ENCODE data around the gene UPK2. TPM values are rescaled to one million over a fixed set of nuclear protein-coding genes. Genes with fewer than 3 reads are reported as not detected.
A peak's percentile ranks its signal among the peaks of the same experiment; 100 is the strongest.

Gene UPK2
- total and polyA plus RNA-seq, 2 of the 13 experiments (the other 11 are each of a cell fraction or from before 2014, with no cell fraction given) = not detected

DNA sequence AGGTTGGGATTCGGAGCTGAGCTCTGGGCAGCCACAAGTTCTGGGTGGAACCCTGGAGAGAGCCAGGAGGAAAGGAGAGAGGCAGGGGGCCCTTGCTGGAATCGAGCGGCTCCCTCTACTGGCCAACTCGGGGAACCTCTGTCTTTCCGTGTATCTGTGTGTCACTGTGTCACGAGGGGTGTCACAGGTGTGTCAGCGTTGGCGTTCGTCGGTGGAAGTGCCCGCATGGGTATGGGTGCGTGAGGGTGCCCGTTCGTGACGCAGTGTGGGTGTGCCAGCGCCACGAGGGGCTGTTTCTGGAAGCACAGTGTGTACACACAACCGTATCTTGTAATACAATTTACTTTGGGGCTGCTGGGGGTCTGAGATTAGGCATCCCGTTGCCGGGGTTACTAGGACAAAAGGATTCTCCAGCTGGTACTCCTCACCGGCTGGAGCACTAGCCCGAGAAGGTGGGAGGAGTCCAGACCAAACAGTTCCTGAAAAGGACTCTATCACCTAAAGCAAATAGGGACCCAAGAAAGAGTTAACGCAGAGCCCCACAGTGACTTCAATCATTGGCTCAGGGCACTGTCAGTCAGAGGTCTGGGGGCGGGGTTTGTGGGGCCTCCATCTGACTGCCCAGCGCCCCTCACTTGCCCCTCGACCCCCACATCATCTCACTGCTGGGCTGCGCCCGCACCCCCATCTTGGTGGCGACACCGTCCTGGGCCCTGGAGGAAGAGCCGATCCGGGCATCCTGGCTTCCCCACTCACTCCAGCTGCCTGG is 27.8 kb upstream of the UPK2 start (continued):
- 0 out of 2 replicates have a peak, but pooled peaks have one; percentile 2 for TF ChIP-seq ZNF235 (CRISPR knock-in tag; IDR thresholded peaks at IDR 0.05; ENCODE audit: borderline replicate concordance)
- no peak; the same call in 1 of the 2 replicates for TF ChIP-seq ARNT2 (CRISPR knock-in tag; IDR thresholded peaks at IDR 0.05; ENCODE audit: low read depth)
- TF ChIP-seq SOX5 (CRISPR knock-in tag; IDR thresholded peaks at IDR 0.05; ENCODE audit: borderline replicate concordance) = no peak
- TF ChIP-seq, protein P1, sequence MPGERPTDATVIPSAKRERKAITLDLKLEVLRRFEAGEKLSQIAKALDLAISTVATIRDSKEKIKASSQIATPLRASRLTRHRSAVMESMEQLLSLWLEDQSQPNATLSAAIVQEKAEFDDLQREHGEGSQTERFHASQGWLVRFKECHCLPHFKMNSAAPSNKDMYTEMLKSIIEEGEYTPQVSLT (CRISPR knock-in tag; IDR thresholded peaks at IDR 0.05; ENCODE audit: borderline replicate concordance, low read depth) = no peak
- TF ChIP-seq ZFX (CRISPR knock-in tag; IDR thresholded peaks at IDR 0.05; ENCODE audit: low read depth) = peak; percentile 36
- TF ChIP-seq ZNF350 (CRISPR knock-in tag; IDR thresholded peaks at IDR 0.05; ENCODE audit: borderline replicate concordance, low read depth) = peak; percentile 34; the same call in 1 of the 2 replicates
- TF ChIP-seq KLF12 (CRISPR knock-in tag; IDR thresholded peaks at IDR 0.05; ENCODE audit: borderline replicate concordance) = no peak
- TF ChIP-seq IKZF4 (CRISPR knock-in tag; IDR thresholded peaks at IDR 0.05; ENCODE audit: borderline replicate concordance, low read depth, not compliant biosample characterization) = peak; percentile 42
- TF ChIP-seq ZNF567 (CRISPR knock-in tag; IDR thresholded peaks at IDR 0.05; ENCODE audit: borderline replicate concordance) = 0 out of 2 replicates have a peak, but pooled peaks have one; percentile 46
- TF ChIP-seq ZNF292 (CRISPR knock-in tag; IDR thresholded peaks at IDR 0.05; ENCODE audit: borderline replicate concordance, low read depth) = 0 out of 2 replicates have a peak, but pooled peaks have one; percentile 15
- no peak for TF ChIP-seq ZNF496 (CRISPR knock-in tag; IDR thresholded peaks at IDR 0.05; ENCODE audit: insufficient replicate concordance)
- no peak for TF ChIP-seq FOXC1 (CRISPR knock-in tag; IDR thresholded peaks at IDR 0.05; ENCODE audit: borderline replicate concordance)
- TF ChIP-seq, protein P2, sequence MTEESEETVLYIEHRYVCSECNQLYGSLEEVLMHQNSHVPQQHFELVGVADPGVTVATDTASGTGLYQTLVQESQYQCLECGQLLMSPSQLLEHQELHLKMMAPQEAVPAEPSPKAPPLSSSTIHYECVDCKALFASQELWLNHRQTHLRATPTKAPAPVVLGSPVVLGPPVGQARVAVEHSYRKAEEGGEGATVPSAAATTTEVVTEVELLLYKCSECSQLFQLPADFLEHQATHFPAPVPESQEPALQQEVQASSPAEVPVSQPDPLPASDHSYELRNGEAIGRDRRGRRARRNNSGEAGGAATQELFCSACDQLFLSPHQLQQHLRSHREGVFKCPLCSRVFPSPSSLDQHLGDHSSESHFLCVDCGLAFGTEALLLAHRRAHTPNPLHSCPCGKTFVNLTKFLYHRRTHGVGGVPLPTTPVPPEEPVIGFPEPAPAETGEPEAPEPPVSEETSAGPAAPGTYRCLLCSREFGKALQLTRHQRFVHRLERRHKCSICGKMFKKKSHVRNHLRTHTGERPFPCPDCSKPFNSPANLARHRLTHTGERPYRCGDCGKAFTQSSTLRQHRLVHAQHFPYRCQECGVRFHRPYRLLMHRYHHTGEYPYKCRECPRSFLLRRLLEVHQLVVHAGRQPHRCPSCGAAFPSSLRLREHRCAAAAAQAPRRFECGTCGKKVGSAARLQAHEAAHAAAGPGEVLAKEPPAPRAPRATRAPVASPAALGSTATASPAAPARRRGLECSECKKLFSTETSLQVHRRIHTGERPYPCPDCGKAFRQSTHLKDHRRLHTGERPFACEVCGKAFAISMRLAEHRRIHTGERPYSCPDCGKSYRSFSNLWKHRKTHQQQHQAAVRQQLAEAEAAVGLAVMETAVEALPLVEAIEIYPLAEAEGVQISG (CRISPR knock-in tag; IDR thresholded peaks at IDR 0.05) = peak; percentile 72
- TF ChIP-seq ZNF143 (CRISPR knock-in tag; IDR thresholded peaks at IDR 0.05) = no peak; the same call in 1 of the 2 replicates
- TF ChIP-seq FOXA3 (CRISPR knock-in tag; IDR thresholded peaks at IDR 0.05) = 0 out of 2 replicates have a peak, but pooled peaks have one; percentile 41
- TF ChIP-seq, protein P3, sequence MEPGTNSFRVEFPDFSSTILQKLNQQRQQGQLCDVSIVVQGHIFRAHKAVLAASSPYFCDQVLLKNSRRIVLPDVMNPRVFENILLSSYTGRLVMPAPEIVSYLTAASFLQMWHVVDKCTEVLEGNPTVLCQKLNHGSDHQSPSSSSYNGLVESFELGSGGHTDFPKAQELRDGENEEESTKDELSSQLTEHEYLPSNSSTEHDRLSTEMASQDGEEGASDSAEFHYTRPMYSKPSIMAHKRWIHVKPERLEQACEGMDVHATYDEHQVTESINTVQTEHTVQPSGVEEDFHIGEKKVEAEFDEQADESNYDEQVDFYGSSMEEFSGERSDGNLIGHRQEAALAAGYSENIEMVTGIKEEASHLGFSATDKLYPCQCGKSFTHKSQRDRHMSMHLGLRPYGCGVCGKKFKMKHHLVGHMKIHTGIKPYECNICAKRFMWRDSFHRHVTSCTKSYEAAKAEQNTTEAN (CRISPR knock-in tag; conservative IDR thresholded peaks at IDR 0.05) = no peak
- TF ChIP-seq, protein P4, sequence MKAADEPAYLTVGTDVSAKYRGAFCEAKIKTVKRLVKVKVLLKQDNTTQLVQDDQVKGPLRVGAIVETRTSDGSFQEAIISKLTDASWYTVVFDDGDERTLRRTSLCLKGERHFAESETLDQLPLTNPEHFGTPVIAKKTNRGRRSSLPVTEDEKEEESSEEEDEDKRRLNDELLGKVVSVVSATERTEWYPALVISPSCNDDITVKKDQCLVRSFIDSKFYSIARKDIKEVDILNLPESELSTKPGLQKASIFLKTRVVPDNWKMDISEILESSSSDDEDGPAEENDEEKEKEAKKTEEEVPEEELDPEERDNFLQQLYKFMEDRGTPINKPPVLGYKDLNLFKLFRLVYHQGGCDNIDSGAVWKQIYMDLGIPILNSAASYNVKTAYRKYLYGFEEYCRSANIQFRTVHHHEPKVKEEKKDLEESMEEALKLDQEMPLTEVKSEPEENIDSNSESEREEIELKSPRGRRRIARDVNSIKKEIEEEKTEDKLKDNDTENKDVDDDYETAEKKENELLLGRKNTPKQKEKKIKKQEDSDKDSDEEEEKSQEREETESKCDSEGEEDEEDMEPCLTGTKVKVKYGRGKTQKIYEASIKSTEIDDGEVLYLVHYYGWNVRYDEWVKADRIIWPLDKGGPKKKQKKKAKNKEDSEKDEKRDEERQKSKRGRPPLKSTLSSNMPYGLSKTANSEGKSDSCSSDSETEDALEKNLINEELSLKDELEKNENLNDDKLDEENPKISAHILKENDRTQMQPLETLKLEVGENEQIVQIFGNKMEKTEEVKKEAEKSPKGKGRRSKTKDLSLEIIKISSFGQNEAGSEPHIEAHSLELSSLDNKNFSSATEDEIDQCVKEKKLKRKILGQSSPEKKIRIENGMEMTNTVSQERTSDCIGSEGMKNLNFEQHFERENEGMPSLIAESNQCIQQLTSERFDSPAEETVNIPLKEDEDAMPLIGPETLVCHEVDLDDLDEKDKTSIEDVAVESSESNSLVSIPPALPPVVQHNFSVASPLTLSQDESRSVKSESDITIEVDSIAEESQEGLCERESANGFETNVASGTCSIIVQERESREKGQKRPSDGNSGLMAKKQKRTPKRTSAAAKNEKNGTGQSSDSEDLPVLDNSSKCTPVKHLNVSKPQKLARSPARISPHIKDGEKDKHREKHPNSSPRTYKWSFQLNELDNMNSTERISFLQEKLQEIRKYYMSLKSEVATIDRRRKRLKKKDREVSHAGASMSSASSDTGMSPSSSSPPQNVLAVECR (CRISPR knock-in tag; IDR thresholded peaks at IDR 0.05; ENCODE audit: borderline replicate concordance) = peak; percentile 55; the same call in 1 of the 2 replicates
- TF ChIP-seq KMT2A (CRISPR knock-in tag; IDR thresholded peaks at IDR 0.05) = 0 out of 2 replicates have a peak, but pooled peaks have one; percentile 23
- 0 out of 2 replicates have a peak, but pooled peaks have one; percentile 20 for TF ChIP-seq RXRA (CRISPR knock-in tag; IDR thresholded peaks at IDR 0.05)

Data from HepG2 (cell line).